ENCODE data around the gene NFATC4. TPM values are rescaled to one million over a fixed set of nuclear protein-coding genes. Genes with fewer than 3 reads are reported as not detected.

The NFATC4 gene
- total and polyA plus RNA-seq, 2 donors (not counting 1 experiment from before 2014, with no cell fraction given), result 3.1 to 7.6 TPM

GRCh38 chr14:24339284-24340151, 28.5 kb upstream of the NFATC4 start, which contains the start of gene RIPK3:
Gene RIPK3 (minus strand): TSS chr14:24339991. CDS start chr14:24339826, 165 bp downstream.
- CTCF ChIA-PET, result interaction anchor here (0.8 to 16.1 kb wide), 11 partner anchors 7 to 1457 kb away, joined by 3 to 650 read pairs (median 4); partner anchors contain the start of genes CBLN3, CIDEB, KHNYN and RABGGTA
- Mint-ChIP-seq H3K27me3 (peaks cover 12% of the 10 kb centered on the region), H3K4me3 (peak within 1 kb of the TSS; percentile 99), H3K27ac (peak within 1 kb of the TSS; percentile 98), H3K9me3 (ENCODE audit: insufficient read depth) (no peaks in the 10 kb centered on the region), H3K4me1 (peaks cover 32% of the 10 kb centered on the region)
- DNase-seq (peak; percentile 79), ATAC-seq (ENCODE audit: low read depth) (peak; percentile 96)
- POLR2A ChIA-PET, result interaction anchor here (0.6 to 2.0 kb wide), 8 partner anchors 26 to 1280 kb away, joined by 3 to 8 read pairs (median 4); partner anchors contain the start of genes CBLN3, KHNYN and TINF2
- H3K4me1 ChIP-seq (ENCODE audit: control insufficient read depth in 2 of 2, insufficient read depth in 2 of 2, low read length in 2 of 2), result peaks cover 25 to 33% of the 10 kb centered on the region in 2 donors
- H3K4me3 ChIP-seq (ENCODE audit: control extremely low read depth in 1 of 5, extremely low read depth in 1 of 5, insufficient read depth in 1 of 5, low read depth in 2 of 5, low read length in 4 of 5), result peak within 1 kb of the TSS; percentile 85 to 98 (median 89)
- TF ChIP-seq CTCF (IDR thresholded peaks at IDR 0.05), result no peak
- TF ChIP-seq EZH2 (IDR thresholded peaks at IDR 0.05; ENCODE audit: borderline replicate concordance, insufficient read depth, low read depth, low read length, poor library complexity, severe bottlenecking), result no peak
- H3K27me3 ChIP-seq (replicated peaks in 1 of 4; ENCODE audit: control extremely low read depth in 1 of 4, control insufficient read depth in 3 of 4, insufficient read depth in 4 of 4, low read length in 3 of 4), result peaks cover 0 to 21% (median 4%) of the 10 kb centered on the region in 4 experiments
- intact Hi-C loops (cut with micrococcal nuclease), result loop anchor here (1.0 to 10.0 kb wide), 4 partner anchors 7 to 335 kb away; partner anchors contain the start of gene NYNRIN
- peaks cover 0 to 6% (median 0%) of the 10 kb centered on the region in 3 donors for H3K9me3 ChIP-seq (ENCODE audit: control extremely low read depth in 1 of 3, control insufficient read depth in 2 of 3, insufficient read depth in 1 of 3, low read length in 2 of 3)
- H3K27ac ChIP-seq (ENCODE audit: low read length in 2 of 2), result peak within 1 kb of the TSS; percentile 65 to 73
- peak within 1 kb of the TSS; percentile 84 for H3K4me2 ChIP-seq (replicated peaks; ENCODE audit: low read depth, low read length, poor library complexity, severe bottlenecking)
- H3K36me3 ChIP-seq (replicated peaks in 1 of 2; ENCODE audit: control extremely low read depth in 1 of 2, control insufficient read depth in 1 of 2, extremely low read depth in 1 of 2, insufficient read depth in 2 of 2, low read length in 1 of 2), result peaks cover 0 to 24% of the 10 kb centered on the region in 2 experiments
- peak within 1 kb of the TSS; percentile 88 for H2AFZ ChIP-seq (ENCODE audit: insufficient read depth, low read depth, low read length, poor library complexity, severe bottlenecking)
- H3K79me2 ChIP-seq (ENCODE audit: control insufficient read depth, insufficient read depth, low read length), result peaks cover 10% of the 10 kb centered on the region
- H3K9ac ChIP-seq (ENCODE audit: low read length), result peak within 1 kb of the TSS; percentile 91
- 10% methylated on average over 27 of the region's 51 CpGs for WGBS (ENCODE audit: insufficient coverage)
- H4K20me1 ChIP-seq (ENCODE audit: control insufficient read depth, insufficient read depth, low read length, poor library complexity, severe bottlenecking), result peaks cover 17% of the 10 kb centered on the region

All from B cell (primary cell).